Measurements from ENCODE around the gene CCNY.

The CCNY gene

GRCh38 chr10:35388197-35388596 is 51.9 kb downstream of the CCNY start:
- H3K36me3 ChIP-seq (replicated peaks; ENCODE audit: low read depth, low read length): peaks cover 4% of the 10 kb centered on the region
- H3K27ac ChIP-seq (ENCODE audit: low read length): no peak overlapping the region

GRCh38 chr10:35388682-35389081 is 52.4 kb downstream of the CCNY start:
- no peaks in the 10 kb centered on the region for H3K27me3 ChIP-seq (ENCODE audit: low read depth, low read length)
- H3K9ac ChIP-seq (ENCODE audit: low read length): no peak overlapping the region
- H2AFZ ChIP-seq (ENCODE audit: low read depth, low read length): no peak overlapping the region
- H3K4me2 ChIP-seq (ENCODE audit: low read length): no peak overlapping the region
- no peak overlapping the region for H3K4me3 ChIP-seq (ENCODE audit: low read length)
- H3K79me2 ChIP-seq (ENCODE audit: low read length): peaks cover 20% of the 10 kb centered on the region
- peaks cover 4% of the 10 kb centered on the region; the same call in 1 of the 2 replicates for H3K9me3 ChIP-seq (ENCODE audit: insufficient read depth, low read length)
- no peak for TF ChIP-seq EZH2phosphoT487 (IDR thresholded peaks at IDR 0.05; ENCODE audit: low read depth)
- TF ChIP-seq CTCF (IDR thresholded peaks at IDR 0.05; ENCODE audit: low read depth, low read length): no peak
- H3K4me1 ChIP-seq (ENCODE audit: low read length): peaks cover 8% of the 10 kb centered on the region
- H4K20me1 ChIP-seq (ENCODE audit: insufficient read depth, low read length): peaks cover 10% of the 10 kb centered on the region; the same call in 1 of the 2 replicates
- H3K36me3 ChIP-seq (replicated peaks; ENCODE audit: low read depth, low read length): peaks cover 4% of the 10 kb centered on the region
- no peak overlapping the region for H3K27ac ChIP-seq (ENCODE audit: low read length)

More at GRCh38 chr10:35388197-35388596, 51.9 kb downstream of the CCNY start:
- peaks cover 20% of the 10 kb centered on the region for H3K79me2 ChIP-seq (ENCODE audit: low read length)
- H3K4me2 ChIP-seq (ENCODE audit: low read length): no peak overlapping the region
- H3K9ac ChIP-seq (ENCODE audit: low read length): no peak overlapping the region
- no peak overlapping the region for H3K4me3 ChIP-seq (ENCODE audit: low read length)
- H3K27me3 ChIP-seq (ENCODE audit: low read depth, low read length): no peaks in the 10 kb centered on the region
- H4K20me1 ChIP-seq (ENCODE audit: insufficient read depth, low read length): peaks cover 10% of the 10 kb centered on the region; the same call in 1 of the 2 replicates
- TF ChIP-seq EZH2phosphoT487 (IDR thresholded peaks at IDR 0.05; ENCODE audit: low read depth) (no peak), CTCF (IDR thresholded peaks at IDR 0.05; ENCODE audit: low read depth, low read length) (no peak)
- H3K9me3 ChIP-seq (ENCODE audit: insufficient read depth, low read length): peaks cover 4% of the 10 kb centered on the region; the same call in 1 of the 2 replicates
- H3K4me1 ChIP-seq (ENCODE audit: low read length): peaks cover 8% of the 10 kb centered on the region
- no peak overlapping the region for H2AFZ ChIP-seq (ENCODE audit: low read depth, low read length)

- H3K4me2 ChIP-seq (ENCODE audit: low read length): no peak overlapping the region
- TF ChIP-seq EZH2phosphoT487 (IDR thresholded peaks at IDR 0.05; ENCODE audit: low read depth) (no peak), CTCF (IDR thresholded peaks at IDR 0.05; ENCODE audit: low read depth, low read length) (no peak)
- peaks cover 17% of the 10 kb centered on the region for H3K79me2 ChIP-seq (ENCODE audit: low read length)
- peaks cover 8% of the 10 kb centered on the region for H4K20me1 ChIP-seq (ENCODE audit: insufficient read depth, low read length)
- H2AFZ ChIP-seq (ENCODE audit: low read depth, low read length): no peak overlapping the region
- H3K4me3 ChIP-seq (ENCODE audit: low read length): no peak overlapping the region
- H3K36me3 ChIP-seq (replicated peaks; ENCODE audit: low read depth, low read length): peaks cover 4% of the 10 kb centered on the region
- H3K27me3 ChIP-seq (ENCODE audit: low read depth, low read length): no peaks in the 10 kb centered on the region
- H3K9ac ChIP-seq (ENCODE audit: low read length): no peak overlapping the region
- H3K9me3 ChIP-seq (ENCODE audit: insufficient read depth, low read length): peaks cover 4% of the 10 kb centered on the region; the same call in 1 of the 2 replicates
- H3K4me1 ChIP-seq (ENCODE audit: low read length): peaks cover 8% of the 10 kb centered on the region
- no peak overlapping the region for H3K27ac ChIP-seq (ENCODE audit: low read length)
These were observed 54.0 kb downstream of the CCNY start for GRCh38 chr10:35390161-35390840.

- Histone ChIP-seq H3K4me3 (ENCODE audit: low read length) (no peak overlapping the region), H3K4me2 (ENCODE audit: low read length) (no peak overlapping the region), H3K27me3 (ENCODE audit: low read depth, low read length) (no peaks in the 10 kb centered on the region), H2AFZ (ENCODE audit: low read depth, low read length) (no peak overlapping the region), H3K27ac (ENCODE audit: low read length) (no peak overlapping the region), H4K20me1 (ENCODE audit: insufficient read depth, low read length) (peaks cover 7% of the 10 kb centered on the region), H3K36me3 (replicated peaks; ENCODE audit: low read depth, low read length) (peaks cover 4% of the 10 kb centered on the region), H3K9me3 (ENCODE audit: insufficient read depth, low read length) (peaks cover 4% of the 10 kb centered on the region; the same call in 1 of the 2 replicates), H3K79me2 (ENCODE audit: low read length) (peaks cover 17% of the 10 kb centered on the region), H3K4me1 (ENCODE audit: low read length) (peaks cover 8% of the 10 kb centered on the region), H3K9ac (ENCODE audit: low read length) (no peak overlapping the region)
- TF ChIP-seq EZH2phosphoT487 (IDR thresholded peaks at IDR 0.05; ENCODE audit: low read depth) (no peak), CTCF (IDR thresholded peaks at IDR 0.05; ENCODE audit: low read depth, low read length) (no peak)
These were observed 54.5 kb downstream of the CCNY start for GRCh38 chr10:35390843-35391152.

All from OCI-LY3 (cell line).